ENCODE data around the gene NEDD9.

GRCh38 chr6:11236076-11236750, 3.7 kb upstream of the NEDD9 start:
- TF ChIP-seq, protein P1, sequence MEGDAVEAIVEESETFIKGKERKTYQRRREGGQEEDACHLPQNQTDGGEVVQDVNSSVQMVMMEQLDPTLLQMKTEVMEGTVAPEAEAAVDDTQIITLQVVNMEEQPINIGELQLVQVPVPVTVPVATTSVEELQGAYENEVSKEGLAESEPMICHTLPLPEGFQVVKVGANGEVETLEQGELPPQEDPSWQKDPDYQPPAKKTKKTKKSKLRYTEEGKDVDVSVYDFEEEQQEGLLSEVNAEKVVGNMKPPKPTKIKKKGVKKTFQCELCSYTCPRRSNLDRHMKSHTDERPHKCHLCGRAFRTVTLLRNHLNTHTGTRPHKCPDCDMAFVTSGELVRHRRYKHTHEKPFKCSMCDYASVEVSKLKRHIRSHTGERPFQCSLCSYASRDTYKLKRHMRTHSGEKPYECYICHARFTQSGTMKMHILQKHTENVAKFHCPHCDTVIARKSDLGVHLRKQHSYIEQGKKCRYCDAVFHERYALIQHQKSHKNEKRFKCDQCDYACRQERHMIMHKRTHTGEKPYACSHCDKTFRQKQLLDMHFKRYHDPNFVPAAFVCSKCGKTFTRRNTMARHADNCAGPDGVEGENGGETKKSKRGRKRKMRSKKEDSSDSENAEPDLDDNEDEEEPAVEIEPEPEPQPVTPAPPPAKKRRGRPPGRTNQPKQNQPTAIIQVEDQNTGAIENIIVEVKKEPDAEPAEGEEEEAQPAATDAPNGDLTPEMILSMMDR (IDR thresholded peaks at IDR 0.05; ENCODE audit: insufficient read depth, low read length, poor library complexity, severe bottlenecking) = no peak
- TF ChIP-seq EZH2phosphoT487 (conservative IDR thresholded peaks at IDR 0.05; ENCODE audit: low read length) = no peak

Measured in SU-DHL-6 (cell line).